ENCODE measurements around the gene DCLK1.
"Not testable (repeated sequence)": the region's sequence is repeated elsewhere in the genome, so short reads cannot be mapped to it uniquely, and the experiment has no call there.

DCLK1 gene

GRCh38 chr13:35984776-35985453, 146.3 kb downstream of the DCLK1 start:
- DNase-seq (ENCODE audit: low spot score), result no peak

GRCh38 chr13:35984287-35984686, 146.9 kb downstream of the DCLK1 start:
- DNase-seq (ENCODE audit: low spot score), result no peak

- DNase-seq (ENCODE audit: low spot score), result not testable (repeated sequence)
These were observed 147.5 kb downstream of the DCLK1 start for GRCh38 chr13:35983703-35984102.

GRCh38 chr13:35983206-35983605, 148.0 kb downstream of the DCLK1 start:
- DNase-seq (ENCODE audit: low spot score), result no peak

- no peak for DNase-seq (ENCODE audit: low spot score)
These were observed 151.7 kb downstream of the DCLK1 start for GRCh38 chr13:35979361-35979951.

GRCh38 chr13:35978607-35979316, 152.4 kb downstream of the DCLK1 start:
- DNase-seq (ENCODE audit: low spot score), result peak; percentile 16

GRCh38 chr13:35977060-35977459, 154.1 kb downstream of the DCLK1 start:
- no peak for DNase-seq (ENCODE audit: low spot score)

GRCh38 chr13:35976126-35976525, 155.1 kb downstream of the DCLK1 start:
- no peak for DNase-seq (ENCODE audit: low spot score)

- not testable (repeated sequence) for DNase-seq (ENCODE audit: low spot score)
These were observed 164.2 kb downstream of the DCLK1 start for GRCh38 chr13:35966951-35967350.

GRCh38 chr13:35966024-35966423, 165.2 kb downstream of the DCLK1 start:
- DNase-seq (ENCODE audit: low spot score), result no peak

- no peak for DNase-seq (ENCODE audit: low spot score)
These were observed 165.8 kb downstream of the DCLK1 start for GRCh38 chr13:35965226-35965927.

- DNase-seq (ENCODE audit: low spot score), result no peak
These were observed 166.4 kb downstream of the DCLK1 start for GRCh38 chr13:35964863-35965180.

- no peak for DNase-seq (ENCODE audit: low spot score)
These were observed 166.9 kb downstream of the DCLK1 start for GRCh38 chr13:35964011-35964862.

- DNase-seq (ENCODE audit: low spot score), result no peak
These were observed 169.5 kb downstream of the DCLK1 start for GRCh38 chr13:35961461-35962220.

GRCh38 chr13:35961002-35961401, 170.2 kb downstream of the DCLK1 start:
- no peak for DNase-seq (ENCODE audit: low spot score)

GRCh38 chr13:35957996-35958395, 173.2 kb downstream of the DCLK1 start:
- DNase-seq (ENCODE audit: low spot score), result no peak

GRCh38 chr13:35957241-35957731, 173.9 kb downstream of the DCLK1 start:
- no peak for DNase-seq (ENCODE audit: low spot score)

GRCh38 chr13:35956074-35956473, 175.1 kb downstream of the DCLK1 start:
- no peak for DNase-seq (ENCODE audit: low spot score)

- DNase-seq (ENCODE audit: low spot score), result no peak
These were observed 177.0 kb downstream of the DCLK1 start for GRCh38 chr13:35954207-35954560.

GRCh38 chr13:35953537-35954206, 177.5 kb downstream of the DCLK1 start:
- no peak for DNase-seq (ENCODE audit: low spot score)
